GM23338 (cell line): ENCODE data around the gene PPM1N. TPM values are rescaled to one million over a fixed set of nuclear protein-coding genes. Genes with fewer than 3 reads are reported as not detected.

Source experiments
- ATAC-seq: fragments of 200-7000 bp; cut with Tn5 transposase; 3 replicates; pipeline ENCODE4 v1.9.1; 2020
- DNase-seq: peaks from one replicate; pipeline ENCODE4 v3.0.0-alpha.2; 2015; ENCODE audit warnings: low spot score
- H2AFZ ChIP-seq: fragments of 200-600 bp; sonication (generic); 2 replicates; pipeline ENCODE4 v1.8.0; 2016; ENCODE audit warnings: antibody characterized with exemption, mild to moderate bottlenecking, moderate library complexity
- H3F3A ChIP-seq: fragments of 200-600 bp; sonication (generic); replicated peaks from 2 replicates; pipeline ENCODE4 v1.8.0; 2017; ENCODE audit warnings: antibody characterized with exemption, mixed run types, low read depth
- H3K27ac ChIP-seq: fragments of 200-600 bp; sonication (generic); 2 replicates; pipeline ENCODE4 v1.6.1; 2016; ENCODE audit warnings: low read depth
- H3K27me3 ChIP-seq: fragments of 200-600 bp; sonication (generic); 2 replicates; pipeline ENCODE4 v1.8.0; 2016; ENCODE audit warnings: mild to moderate bottlenecking, mixed run types, moderate library complexity; ENCODE audit not compliant: insufficient read depth
- H3K36me3 ChIP-seq: fragments of 200-600 bp; sonication (generic); 2 replicates; pipeline ENCODE4 v1.8.0; 2016; ENCODE audit warnings: mild to moderate bottlenecking; ENCODE audit not compliant: insufficient read depth
- H3K4me1 ChIP-seq: fragments of 200-600 bp; sonication (generic); 2 replicates; pipeline ENCODE4 v1.8.0; 2016; ENCODE audit warnings: mild to moderate bottlenecking, moderate library complexity; ENCODE audit not compliant: insufficient read depth
- H3K4me2 ChIP-seq: fragments of 200-600 bp; sonication (generic); 2 replicates; pipeline ENCODE4 v1.7.1; 2017; ENCODE audit warnings: mixed run types
- H3K4me3 ChIP-seq: fragments of 200-600 bp; sonication (generic); 2 replicates; pipeline ENCODE4 v1.6.1; 2016; ENCODE audit warnings: mixed run types
- H3K79me2 ChIP-seq: fragments of 200-600 bp; sonication (generic); replicated peaks from 2 replicates; pipeline ENCODE4 v1.8.0; 2017; ENCODE audit warnings: mild to moderate bottlenecking; ENCODE audit not compliant: insufficient read depth
- H3K9me2 ChIP-seq: fragments of 200-600 bp; sonication (generic); 2 replicates; pipeline ENCODE4 v1.8.0; 2017; ENCODE audit not compliant: insufficient read depth
- H4K20me1 ChIP-seq: fragments of 200-600 bp; sonication (generic); replicated peaks from 2 replicates; pipeline ENCODE4 v1.8.0; 2017; ENCODE audit warnings: mild to moderate bottlenecking; ENCODE audit not compliant: insufficient read depth
- H3K27ac Mint-ChIP-seq: 2 replicates; pipeline ENCODE4 v1.8.0; 2020; ENCODE audit warnings: inconsistent platforms, mild to moderate bottlenecking, moderate library complexity, mixed read lengths
- H3K27me3 Mint-ChIP-seq: 3 replicates; pipeline ENCODE4 v1.8.0; 2022; ENCODE audit warnings: low read depth, mild to moderate bottlenecking, moderate library complexity, mixed read lengths, inconsistent platforms; ENCODE audit not compliant: insufficient read depth, poor library complexity
- H3K36me3 Mint-ChIP-seq: 3 replicates; pipeline ENCODE4 v1.8.0; 2021; ENCODE audit warnings: low read depth, mild to moderate bottlenecking, inconsistent platforms, moderate library complexity, mixed read lengths
- H3K4me1 Mint-ChIP-seq: 3 replicates; pipeline ENCODE4 v1.8.0; 2020; ENCODE audit warnings: mild to moderate bottlenecking, inconsistent platforms, mixed read lengths
- H3K4me3 Mint-ChIP-seq: 3 replicates; pipeline ENCODE4 v1.8.0; 2021; ENCODE audit warnings: moderate library complexity, mild to moderate bottlenecking, inconsistent platforms, mixed read lengths
- H3K9me3 Mint-ChIP-seq: 3 replicates; pipeline ENCODE4 v1.8.0; 2020; ENCODE audit warnings: moderate library complexity, mild to moderate bottlenecking, inconsistent platforms, mixed read lengths
- CREB1 ChIP-seq: fragments of 250-450 bp; sonication (Bioruptor Pico); IDR thresholded peaks from 2 replicates; pipeline ENCODE4 v1.5.0; 2020; ENCODE audit warnings: low read depth, mild to moderate bottlenecking, moderate library complexity
- EZH2 ChIP-seq: fragments of 200-600 bp; sonication (generic); IDR thresholded peaks from one replicate; pipeline ENCODE4 v1.8.0; 2017; ENCODE audit warnings: antibody characterized with exemption, mild to moderate bottlenecking, low read depth; ENCODE audit not compliant: unreplicated experiment
- POLR2AphosphoS5 ChIP-seq: IDR thresholded peaks from 2 replicates; pipeline ENCODE4 v1.6.1; 2016; ENCODE audit warnings: antibody characterized with exemption, low read depth
- ZNF331 ChIP-seq: fragments of 250-450 bp; sonication (Bioruptor Pico); IDR thresholded peaks from 2 replicates; pipeline ENCODE4 v1.5.0; 2020; ENCODE audit warnings: low read depth, mild to moderate bottlenecking, moderate library complexity
- polyA plus RNA-seq: library from polyadenylated mRNA; unstranded; fragments of >200 nt; fragmentation: Nextera tagmentation; extraction: Ambion mirVana; gene quantifications from 2 replicates; pipeline ENCODE4 v1.2.1, GENCODE V29; 2016
- total RNA-seq: library from RNA; depleted of rRNA; stranded (reverse); fragments of >200 nt; shearing (Covaris generic); gene quantifications from 2 replicates; pipeline ENCODE4 v1.2.3, GENCODE V29; 2014
- TF ChIP-seq, protein P1 (sequence below): IDR thresholded peaks from 2 replicates; pipeline ENCODE4 v1.6.1; 2016; ENCODE audit warnings: antibody characterized with exemption
- TF ChIP-seq, protein P2 (sequence below), 2 experiments: fragments of 200-600 bp in 1 of 2; sonication (generic) in 1 of 2; conservative IDR thresholded peaks; 2 replicates each; pipeline versions ENCODE4 v1.5.1 to v1.6.1; 2016 to 2017; ENCODE audit warnings: antibody characterized with exemption in 2 of 2, low read depth in 2 of 2, mild to moderate bottlenecking in 2 of 2, moderate library complexity in 1 of 2

The PPM1N gene
- total and polyA plus RNA-seq, 2 experiments from 2014 or later, result 15.2 to 25.1 TPM

DNA sequence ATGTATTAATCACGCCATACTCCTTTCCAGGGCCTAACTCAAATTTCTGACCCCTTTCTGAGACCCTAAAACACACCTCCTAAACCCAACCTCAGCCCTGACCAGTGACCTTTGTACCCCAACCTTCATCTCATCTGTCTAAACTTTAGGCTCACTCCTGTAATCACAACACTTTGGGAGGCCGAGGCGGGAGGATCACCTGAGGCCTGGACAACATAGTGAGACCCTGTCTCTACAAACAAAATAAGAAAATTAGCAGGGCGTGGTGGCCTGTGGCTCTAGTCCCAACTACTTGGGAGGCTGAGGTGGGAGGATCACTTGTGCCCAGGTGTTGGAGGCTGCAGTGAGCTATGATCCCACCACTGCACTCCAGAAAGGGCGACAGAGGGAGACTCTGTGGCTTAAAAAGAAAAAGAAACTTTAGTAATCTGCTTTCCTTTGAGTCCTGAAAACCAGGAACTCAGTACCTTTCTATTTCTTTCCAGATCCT, 6.1 kb upstream of the PPM1N start (continued):
- TF ChIP-seq, protein P1, sequence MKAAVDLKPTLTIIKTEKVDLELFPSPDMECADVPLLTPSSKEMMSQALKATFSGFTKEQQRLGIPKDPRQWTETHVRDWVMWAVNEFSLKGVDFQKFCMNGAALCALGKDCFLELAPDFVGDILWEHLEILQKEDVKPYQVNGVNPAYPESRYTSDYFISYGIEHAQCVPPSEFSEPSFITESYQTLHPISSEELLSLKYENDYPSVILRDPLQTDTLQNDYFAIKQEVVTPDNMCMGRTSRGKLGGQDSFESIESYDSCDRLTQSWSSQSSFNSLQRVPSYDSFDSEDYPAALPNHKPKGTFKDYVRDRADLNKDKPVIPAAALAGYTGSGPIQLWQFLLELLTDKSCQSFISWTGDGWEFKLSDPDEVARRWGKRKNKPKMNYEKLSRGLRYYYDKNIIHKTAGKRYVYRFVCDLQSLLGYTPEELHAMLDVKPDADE, result no peak
- TF ChIP-seq, protein P2, sequence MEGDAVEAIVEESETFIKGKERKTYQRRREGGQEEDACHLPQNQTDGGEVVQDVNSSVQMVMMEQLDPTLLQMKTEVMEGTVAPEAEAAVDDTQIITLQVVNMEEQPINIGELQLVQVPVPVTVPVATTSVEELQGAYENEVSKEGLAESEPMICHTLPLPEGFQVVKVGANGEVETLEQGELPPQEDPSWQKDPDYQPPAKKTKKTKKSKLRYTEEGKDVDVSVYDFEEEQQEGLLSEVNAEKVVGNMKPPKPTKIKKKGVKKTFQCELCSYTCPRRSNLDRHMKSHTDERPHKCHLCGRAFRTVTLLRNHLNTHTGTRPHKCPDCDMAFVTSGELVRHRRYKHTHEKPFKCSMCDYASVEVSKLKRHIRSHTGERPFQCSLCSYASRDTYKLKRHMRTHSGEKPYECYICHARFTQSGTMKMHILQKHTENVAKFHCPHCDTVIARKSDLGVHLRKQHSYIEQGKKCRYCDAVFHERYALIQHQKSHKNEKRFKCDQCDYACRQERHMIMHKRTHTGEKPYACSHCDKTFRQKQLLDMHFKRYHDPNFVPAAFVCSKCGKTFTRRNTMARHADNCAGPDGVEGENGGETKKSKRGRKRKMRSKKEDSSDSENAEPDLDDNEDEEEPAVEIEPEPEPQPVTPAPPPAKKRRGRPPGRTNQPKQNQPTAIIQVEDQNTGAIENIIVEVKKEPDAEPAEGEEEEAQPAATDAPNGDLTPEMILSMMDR (conservative IDR thresholded peaks at IDR 0.05; ENCODE audit: low read depth in 2 of 2), result no peak
- TF ChIP-seq ZNF331 (CRISPR knock-in tag) (no peak), POLR2AphosphoS5 (no peak)

DNA sequence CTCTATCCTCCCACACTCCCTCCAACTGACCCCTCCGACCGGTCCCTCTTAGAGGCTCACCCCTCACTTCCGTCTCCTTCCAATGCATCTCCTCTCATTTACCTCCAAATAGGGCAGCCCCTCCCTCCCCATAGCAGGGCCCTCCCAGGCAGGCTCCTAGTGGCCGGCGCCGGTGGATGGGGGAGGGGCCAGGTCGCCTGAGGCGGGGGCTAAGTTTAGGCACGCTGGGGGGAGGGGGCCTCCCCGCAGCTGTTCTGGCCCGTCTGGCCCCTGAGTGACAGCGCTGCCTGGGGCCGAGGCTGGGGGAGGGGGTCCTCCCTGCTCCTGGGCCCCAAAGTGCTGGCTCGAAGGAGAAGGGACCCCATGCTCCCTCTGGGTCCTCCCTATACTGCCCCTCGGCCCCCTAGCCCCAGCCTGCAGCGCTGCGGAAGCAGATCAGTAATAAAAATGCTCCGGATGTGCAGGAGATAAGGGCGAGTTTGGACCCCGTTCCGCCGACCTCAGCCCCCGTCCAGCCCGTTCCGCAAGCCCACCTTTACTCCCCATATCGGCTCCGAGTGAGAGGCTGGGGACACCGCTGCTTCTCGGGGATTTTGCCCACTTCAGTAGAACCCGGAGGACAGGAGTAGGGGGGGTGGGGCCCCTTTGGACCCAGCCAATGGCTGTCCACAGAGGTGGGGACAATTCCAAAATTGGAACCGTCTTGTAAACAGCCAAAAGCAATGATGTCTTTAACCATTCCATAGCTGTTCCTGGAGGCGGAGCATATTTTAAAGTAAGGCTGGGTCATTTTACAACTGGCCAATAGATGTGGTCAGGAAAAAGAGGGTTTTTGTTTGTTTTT, 5.4 kb upstream of the PPM1N start:
- Mint-ChIP-seq H3K27me3 (peaks cover 30% of the 10 kb centered on the region), H3K9me3 (no peaks in the 10 kb centered on the region; the same call in 2 of the 3 replicates), H3K4me1 (peaks cover 24% of the 10 kb centered on the region), H3K27ac (peak overlapping the region; percentile 74), H3K36me3 (peaks cover 4% of the 10 kb centered on the region; the same call in 1 of the 3 replicates), H3K4me3 (peak overlapping the region; percentile 81)
- H3K4me2 ChIP-seq, result peak overlapping the region; percentile 79
- TF ChIP-seq, protein P2 (conservative IDR thresholded peaks at IDR 0.05; ENCODE audit: low read depth in 2 of 2), result no peak; a peak in 1 of 4 replicates
- TF ChIP-seq CREB1, result peak; percentile 44; the same call in 1 of the 2 replicates
- TF ChIP-seq EZH2, result no peak
- peak; percentile 23; the same call in 1 of the 2 replicates for TF ChIP-seq POLR2AphosphoS5
- H3K79me2 ChIP-seq, result no peaks in the 10 kb centered on the region
- DNase-seq, result peak; percentile 91
- peaks cover 17% of the 10 kb centered on the region for H3F3A ChIP-seq
- peak overlapping the region; percentile 83 for H3K27ac ChIP-seq
- H4K20me1 ChIP-seq, result peaks cover 2% of the 10 kb centered on the region; the same call in 1 of the 2 replicates
- H3K4me1 ChIP-seq, result peaks cover 10% of the 10 kb centered on the region; the same call in 1 of the 2 replicates
- no peak overlapping the region; the same call in 1 of the 2 replicates for H2AFZ ChIP-seq
- peak; percentile 67 for ATAC-seq
- H3K36me3 ChIP-seq, result no peaks in the 10 kb centered on the region
- H3K4me3 ChIP-seq, result peak overlapping the region; percentile 71
- H3K9me2 ChIP-seq, result no peaks in the 10 kb centered on the region
- peaks cover 8% of the 10 kb centered on the region; the same call in 1 of the 2 replicates for H3K27me3 ChIP-seq
